ENCODE results near the gene NBPF26.
"Not testable (repeated sequence)": the region's sequence is repeated elsewhere in the genome, so short reads cannot be mapped to it uniquely, and the experiment has no call there.

The NBPF26 gene

DNA sequence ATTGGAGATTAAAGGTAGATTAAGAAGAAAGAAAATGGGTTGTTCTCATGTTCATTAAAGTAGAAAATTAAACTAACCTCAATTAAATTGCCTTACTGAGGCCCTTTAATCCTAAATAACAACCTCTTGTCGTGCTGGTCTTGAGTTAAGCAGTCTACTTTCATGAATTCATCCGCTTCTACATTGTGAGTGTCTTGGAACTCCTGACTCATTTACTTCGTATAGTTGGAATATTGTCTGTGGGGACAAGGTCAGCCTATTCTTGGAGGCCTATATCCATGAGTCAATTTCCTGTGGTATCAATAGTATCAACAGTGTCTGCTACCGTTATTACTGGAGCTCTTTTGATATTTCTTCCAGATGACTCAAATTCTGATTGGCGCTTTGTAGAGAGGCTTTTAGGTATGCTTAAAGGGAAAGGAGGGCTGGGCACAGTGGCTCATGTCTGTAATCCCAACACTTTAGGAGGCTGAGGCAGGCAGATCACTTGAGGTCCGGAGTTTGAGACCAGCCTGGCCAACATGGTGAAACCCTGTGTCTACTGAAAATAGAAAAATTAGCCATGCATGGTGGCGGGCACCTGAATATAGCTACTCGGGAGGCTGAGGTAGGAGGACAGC lies 136.0 kb downstream of the NBPF26 start:
- DNase-seq, result not testable (repeated sequence)

DNA sequence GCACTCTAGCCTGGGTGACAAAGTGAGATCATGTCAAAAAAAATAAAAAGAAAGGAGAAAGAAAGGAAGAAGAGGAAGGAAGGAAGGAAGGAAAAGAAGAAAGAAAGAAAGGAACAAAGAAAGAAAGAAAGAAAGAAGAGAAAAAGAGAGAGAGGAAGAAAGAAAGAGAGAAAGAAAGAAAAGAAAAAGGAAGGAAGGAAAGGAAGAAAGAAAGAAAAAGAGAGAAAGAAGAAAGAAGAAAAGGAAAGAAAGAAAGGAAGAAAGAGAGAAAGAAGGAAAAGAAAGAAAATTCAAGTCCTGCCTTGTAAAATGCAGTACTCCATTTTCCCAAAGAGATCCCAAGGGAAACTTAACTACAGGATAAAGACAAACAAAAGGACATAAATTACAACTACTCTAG lies 154.5 kb downstream of the NBPF26 start:
- DNase-seq, result not testable (repeated sequence)

DNA sequence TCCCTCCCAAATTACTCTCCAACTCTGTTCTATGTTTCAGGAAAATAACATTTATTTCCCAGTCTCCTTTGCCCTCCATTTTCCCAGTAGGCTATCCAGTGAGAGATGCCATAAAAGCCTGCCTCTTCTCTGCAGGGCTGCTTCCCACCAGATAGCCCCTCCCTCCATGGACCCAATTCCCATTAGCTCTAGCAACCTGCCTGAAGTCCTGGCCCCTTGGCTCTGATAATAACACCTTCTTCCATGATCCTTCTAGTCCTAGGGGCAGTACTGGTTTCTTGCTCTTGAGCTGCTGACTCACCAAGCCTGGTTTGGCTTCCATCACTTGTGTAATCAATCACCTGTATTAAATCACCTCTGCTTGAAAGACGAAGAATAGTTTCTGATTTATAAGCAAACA lies 156.3 kb downstream of the NBPF26 start:
- DNase-seq, result not testable (repeated sequence)

DNA sequence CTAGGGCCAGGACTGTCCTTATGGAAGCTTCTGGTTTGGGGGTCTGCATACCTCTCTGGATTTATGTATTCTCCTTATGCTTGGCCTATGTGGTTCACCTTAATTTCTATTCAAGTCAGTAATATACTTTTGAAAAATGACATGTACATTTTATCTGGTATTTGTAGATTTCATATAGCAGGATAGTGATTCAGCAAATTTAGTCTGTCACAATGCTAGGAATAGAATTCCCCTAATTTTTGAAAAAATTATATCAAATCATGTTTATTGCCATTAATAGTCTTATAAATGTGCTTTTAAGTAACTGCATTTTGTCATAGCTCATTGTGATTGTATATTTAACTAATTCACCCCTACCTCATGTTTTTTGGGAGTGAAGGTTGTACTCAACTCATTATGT lies 158.2 kb downstream of the NBPF26 start:
- DNase-seq, result not testable (repeated sequence)
